IPS-20b (cell line): ENCODE data around the gene ELF1.

ENCODE experiments used
- H3K27ac ChIP-seq: one replicate; pipeline ENCODE4 v1.5.1; 2013; ENCODE audit warnings: low read length
- H3K27me3 ChIP-seq: 2 replicates; pipeline ENCODE4 v1.6.1; 2013; ENCODE audit warnings: mild to moderate bottlenecking, low read length, inconsistent platforms; ENCODE audit not compliant: insufficient read depth
- H3K36me3 ChIP-seq: 2 replicates; pipeline ENCODE4 v1.6.1; 2013; ENCODE audit warnings: low read depth, mild to moderate bottlenecking, inconsistent platforms, low read length, moderate library complexity; ENCODE audit not compliant: insufficient read depth
- H3K4me1 ChIP-seq: 2 replicates; pipeline ENCODE4 v1.6.1; 2013; ENCODE audit warnings: mild to moderate bottlenecking, control low read depth, inconsistent platforms, low read length, moderate library complexity; ENCODE audit not compliant: insufficient read depth
- H3K4me3 ChIP-seq: 2 replicates; pipeline ENCODE4 v1.5.1; 2013; ENCODE audit warnings: mild to moderate bottlenecking, low read length, inconsistent platforms
- H3K9ac ChIP-seq: 2 replicates; pipeline ENCODE4 v1.6.1; 2013; ENCODE audit warnings: low read depth, mild to moderate bottlenecking, inconsistent platforms, low read length, moderate library complexity
- H3K9me3 ChIP-seq: 2 replicates; pipeline ENCODE4 v1.6.1; 2013; ENCODE audit warnings: mild to moderate bottlenecking, low read depth, low read length, inconsistent platforms; ENCODE audit not compliant: insufficient read depth

Gene ELF1

GRCh38 chr13:41001695-41002094, 17.4 kb downstream of the ELF1 start:
- no peak overlapping the region for H3K9ac ChIP-seq
- H3K36me3 ChIP-seq, result no peaks in the 10 kb centered on the region
- H3K9me3 ChIP-seq, result no peaks in the 10 kb centered on the region
- peaks cover 6% of the 10 kb centered on the region; the same call in 1 of the 2 replicates for H3K4me1 ChIP-seq
- no peaks in the 10 kb centered on the region for H3K27me3 ChIP-seq
- H3K4me3 ChIP-seq, result no peak overlapping the region
- no peak overlapping the region for H3K27ac ChIP-seq

- no peaks in the 10 kb centered on the region for H3K9me3 ChIP-seq
- H3K27me3 ChIP-seq, result no peaks in the 10 kb centered on the region
- no peaks in the 10 kb centered on the region for H3K36me3 ChIP-seq
- H3K4me3 ChIP-seq, result no peak overlapping the region
- H3K9ac ChIP-seq, result no peak overlapping the region
- H3K27ac ChIP-seq, result no peak overlapping the region
- 0 out of 2 replicates have a peak, but pooled peaks cover 3% of the 10 kb centered on the region for H3K4me1 ChIP-seq
These were observed 19.7 kb downstream of the ELF1 start for GRCh38 chr13:40999416-40999815.

GRCh38 chr13:40996426-40997092, 22.6 kb downstream of the ELF1 start:
- H3K36me3 ChIP-seq, result no peaks in the 10 kb centered on the region
- peaks cover 10% of the 10 kb centered on the region; the same call in 1 of the 2 replicates for H3K4me1 ChIP-seq
- no peak overlapping the region for H3K27ac ChIP-seq
- H3K9me3 ChIP-seq, result no peaks in the 10 kb centered on the region
- H3K27me3 ChIP-seq, result no peaks in the 10 kb centered on the region
- H3K9ac ChIP-seq, result no peak overlapping the region
- no peak overlapping the region for H3K4me3 ChIP-seq

GRCh38 chr13:40995997-40996396, 23.1 kb downstream of the ELF1 start:
- Histone ChIP-seq H3K4me1 (peaks cover 10% of the 10 kb centered on the region; the same call in 1 of the 2 replicates), H3K27me3 (no peaks in the 10 kb centered on the region), H3K4me3 (no peak overlapping the region), H3K9me3 (no peaks in the 10 kb centered on the region), H3K36me3 (no peaks in the 10 kb centered on the region), H3K27ac (no peak overlapping the region), H3K9ac (no peak overlapping the region)

- H3K9ac ChIP-seq, result no peak overlapping the region
- no peaks in the 10 kb centered on the region for H3K36me3 ChIP-seq
- no peak overlapping the region for H3K4me3 ChIP-seq
- no peaks in the 10 kb centered on the region for H3K9me3 ChIP-seq
- H3K4me1 ChIP-seq, result peaks cover 10% of the 10 kb centered on the region; the same call in 1 of the 2 replicates
- no peak overlapping the region for H3K27ac ChIP-seq
- no peaks in the 10 kb centered on the region for H3K27me3 ChIP-seq
These were observed 24.4 kb downstream of the ELF1 start for GRCh38 chr13:40994581-40995230.

- H3K4me1 ChIP-seq, result peaks cover 10% of the 10 kb centered on the region; the same call in 1 of the 2 replicates
- no peaks in the 10 kb centered on the region for H3K27me3 ChIP-seq
- no peaks in the 10 kb centered on the region for H3K9me3 ChIP-seq
- H3K36me3 ChIP-seq, result no peaks in the 10 kb centered on the region
- H3K4me3 ChIP-seq, result no peak overlapping the region
- no peak overlapping the region for H3K27ac ChIP-seq
- no peak overlapping the region for H3K9ac ChIP-seq
These were observed 25.1 kb downstream of the ELF1 start for GRCh38 chr13:40993987-40994386.

GRCh38 chr13:40992678-40993518, 26.2 kb downstream of the ELF1 start:
- no peaks in the 10 kb centered on the region for H3K36me3 ChIP-seq
- no peak overlapping the region for H3K9ac ChIP-seq
- no peaks in the 10 kb centered on the region for H3K9me3 ChIP-seq
- H3K27me3 ChIP-seq, result no peaks in the 10 kb centered on the region
- H3K4me1 ChIP-seq, result peaks cover 10% of the 10 kb centered on the region; the same call in 1 of the 2 replicates
- no peak overlapping the region for H3K27ac ChIP-seq
- no peak overlapping the region for H3K4me3 ChIP-seq

- Histone ChIP-seq H3K36me3 (no peaks in the 10 kb centered on the region), H3K4me3 (no peak overlapping the region), H3K27me3 (no peaks in the 10 kb centered on the region), H3K9me3 (no peaks in the 10 kb centered on the region), H3K27ac (no peak overlapping the region), H3K4me1 (peaks cover 6% of the 10 kb centered on the region; the same call in 1 of the 2 replicates), H3K9ac (no peak overlapping the region)
These were observed 31.4 kb downstream of the ELF1 start for GRCh38 chr13:40987606-40988280.

- H3K9ac ChIP-seq, result no peak overlapping the region
- H3K4me3 ChIP-seq, result no peak overlapping the region
- no peaks in the 10 kb centered on the region for H3K36me3 ChIP-seq
- peaks cover 6% of the 10 kb centered on the region; the same call in 1 of the 2 replicates for H3K4me1 ChIP-seq
- H3K27me3 ChIP-seq, result no peaks in the 10 kb centered on the region
- H3K27ac ChIP-seq, result no peak overlapping the region
- H3K9me3 ChIP-seq, result no peaks in the 10 kb centered on the region
These were observed 32.8 kb downstream of the ELF1 start for GRCh38 chr13:40986101-40986856.

GRCh38 chr13:40985381-40986100, 33.6 kb downstream of the ELF1 start:
- Histone ChIP-seq H3K4me1 (peaks cover 6% of the 10 kb centered on the region; the same call in 1 of the 2 replicates), H3K9me3 (no peaks in the 10 kb centered on the region), H3K36me3 (no peaks in the 10 kb centered on the region), H3K9ac (no peak overlapping the region), H3K4me3 (no peak overlapping the region), H3K27ac (no peak overlapping the region), H3K27me3 (no peaks in the 10 kb centered on the region)
